ENCODE data around the gene GTF2A2. TPM values are rescaled to one million over a fixed set of nuclear protein-coding genes. Genes with fewer than 3 reads are reported as not detected.

GTF2A2 gene
- total and polyA plus RNA-seq, 4 donors: 33.5 to 121 (median 67.4) TPM

GRCh38 chr15:59591356-59591755, 66.0 kb downstream of the GTF2A2 start:
- DNase-seq (no peak), ATAC-seq (ENCODE audit: insufficient read depth, low FRiP score) (no peak)
- H3K9ac ChIP-seq (ENCODE audit: insufficient read depth in 1 of 2, low read length in 2 of 2): no peak overlapping the region
- no peaks in the 10 kb centered on the region for H3K36me3 ChIP-seq (ENCODE audit: control insufficient read depth in 4 of 4, insufficient read depth in 4 of 4, low read length in 4 of 4)
- H3K4me3 ChIP-seq: no peak overlapping the region
- WGBS, 2 donors: 17 to 35% methylated on average over 2 of the region's 2 CpGs
- no peaks in the 10 kb centered on the region for H3K9me3 ChIP-seq (ENCODE audit: control insufficient read depth in 4 of 4, insufficient read depth in 3 of 4, low read length in 3 of 4)
- H3K27me3 ChIP-seq (ENCODE audit: control insufficient read depth in 3 of 3, insufficient read depth in 3 of 3, low read length in 2 of 3): no peaks in the 10 kb centered on the region
- no peak overlapping the region for H3K27ac ChIP-seq (ENCODE audit: low read depth in 1 of 2, low read length in 1 of 2)
- no peak for TF ChIP-seq CTCF (IDR thresholded peaks at IDR 0.05; ENCODE audit: control extremely low read depth, extremely low read depth)
- H3K4me1 ChIP-seq (ENCODE audit: control insufficient read depth in 5 of 5, insufficient read depth in 5 of 5, low read length in 5 of 5): peaks cover 0 to 2% (median 0%) of the 10 kb centered on the region in 5 donors

GRCh38 chr15:59590027-59590426, 67.3 kb downstream of the GTF2A2 start:
- Histone ChIP-seq H3K4me3 (no peak overlapping the region), H3K4me1 (ENCODE audit: control insufficient read depth in 5 of 5, insufficient read depth in 5 of 5, low read length in 5 of 5) (no peaks in the 10 kb centered on the region), H3K27me3 (ENCODE audit: control insufficient read depth in 3 of 3, insufficient read depth in 3 of 3, low read length in 2 of 3) (no peaks in the 10 kb centered on the region), H3K9me3 (ENCODE audit: control insufficient read depth in 4 of 4, insufficient read depth in 3 of 4, low read length in 3 of 4) (no peaks in the 10 kb centered on the region), H3K9ac (ENCODE audit: insufficient read depth in 1 of 2, low read length in 2 of 2) (no peak overlapping the region), H3K27ac (ENCODE audit: low read depth in 1 of 2, low read length in 1 of 2) (no peak overlapping the region), H3K36me3 (ENCODE audit: control insufficient read depth in 4 of 4, insufficient read depth in 4 of 4, low read length in 4 of 4) (no peaks in the 10 kb centered on the region)
- 74 to 75% methylated on average over 7 of the region's 7 CpGs for WGBS, 2 donors
- DNase-seq (no peak), ATAC-seq (ENCODE audit: insufficient read depth, low FRiP score) (no peak)
- no peak for TF ChIP-seq CTCF (IDR thresholded peaks at IDR 0.05; ENCODE audit: control extremely low read depth, extremely low read depth)

Other genes starting within 250 kb of the GTF2A2 start
- 1 to 10 TPM; 2.4 to 2.9 TPM for gene FAM81A, start 219.3 kb downstream of the GTF2A2 start, total RNA-seq
- gene FAM81A, start 219.3 kb downstream of the GTF2A2 start, polyA plus RNA-seq: 1 to 10 TPM in 1 of 2 donors, under 1 TPM in 1; 0.67 to 1.0 TPM
- 1 to 10 TPM in 1 of 2 donors, under 1 TPM in 1; 0.63 to 3.7 TPM for gene GCNT3, start 45.7 kb downstream of the GTF2A2 start, total RNA-seq
- 1 to 10 TPM in 1 of 2 donors, under 1 TPM in 1; 0.85 to 3.7 TPM for gene GCNT3, start 45.7 kb downstream of the GTF2A2 start, polyA plus RNA-seq
- gene BNIP2, start 31.8 kb upstream of the GTF2A2 start, total RNA-seq: 10 to 100 TPM; 72.1 to 96.6 TPM
- 10 to 100 TPM; 33.6 to 65.3 TPM for gene BNIP2, start 31.8 kb upstream of the GTF2A2 start, polyA plus RNA-seq